ENCODE results near the gene PCNX2. TPM values are rescaled to one million over a fixed set of nuclear protein-coding genes. Genes with fewer than 3 reads are reported as not detected.

PCNX2 gene
- total RNA-seq, 4 donors from 2014 or later: 5.0 to 12.5 (median 9.6) TPM

GRCh38 chr1:233075915-233076295 lies 219.6 kb downstream of the PCNX2 start:
- H3K4me3 ChIP-seq (ENCODE audit: low read depth, poor library complexity, severe bottlenecking): no peak overlapping the region
- no peak for TF ChIP-seq POLR2A (IDR thresholded peaks at IDR 0.05)
- no peak for TF ChIP-seq CTCF (IDR thresholded peaks at IDR 0.05)
- intact Hi-C loops (cut with DNase I; ENCODE audit: low total_unique reads): no loop called here
- no peak for DNase-seq (ENCODE audit: low spot score in 2 of 2)
- WGBS, 2 donors: 79 to 85% methylated on average over 1 of the region's 1 CpG

GRCh38 chr1:233066087-233066486 lies 229.4 kb downstream of the PCNX2 start:
- no peak overlapping the region for H3K4me3 ChIP-seq (ENCODE audit: low read depth, poor library complexity, severe bottlenecking)
- intact Hi-C loops (cut with DNase I; ENCODE audit: low total_unique reads): loop anchor here (5.0 kb wide), 1 partner anchor 456 kb away; no protein-coding TSS in a partner anchor
- no peak for DNase-seq (ENCODE audit: low spot score in 2 of 2)
- TF ChIP-seq CTCF (IDR thresholded peaks at IDR 0.05): no peak
- no peak for TF ChIP-seq POLR2A (IDR thresholded peaks at IDR 0.05)
- WGBS, 2 donors: 94 to 100% methylated on average over 2 of the region's 2 CpGs

- no peak overlapping the region for H3K4me3 ChIP-seq (ENCODE audit: low read depth, poor library complexity, severe bottlenecking)
- no peak for DNase-seq (ENCODE audit: low spot score in 2 of 2)
- TF ChIP-seq CTCF (IDR thresholded peaks at IDR 0.05): no peak
- TF ChIP-seq POLR2A (IDR thresholded peaks at IDR 0.05): no peak
- 94 to 98% methylated on average over 2 of the region's 2 CpGs for WGBS, 2 donors
- intact Hi-C loops (cut with DNase I; ENCODE audit: low total_unique reads): loop anchor here (5.0 kb wide), 1 partner anchor 457 kb away; no protein-coding TSS in a partner anchor
Observed at GRCh38 chr1:233065685-233066084, 229.8 kb downstream of the PCNX2 start.

- DNase-seq (ENCODE audit: low spot score in 2 of 2): no peak
- WGBS, 2 donors: 90 to 93% methylated on average over 1 of the region's 1 CpG
- TF ChIP-seq CTCF (IDR thresholded peaks at IDR 0.05): no peak
- TF ChIP-seq POLR2A (IDR thresholded peaks at IDR 0.05): no peak
- H3K4me3 ChIP-seq (ENCODE audit: low read depth, poor library complexity, severe bottlenecking): no peak overlapping the region
- intact Hi-C loops (cut with DNase I; ENCODE audit: low total_unique reads): loop anchor here (5.0 kb wide), 1 partner anchor 457 kb away; no protein-coding TSS in a partner anchor
Observed at GRCh38 chr1:233064988-233065387, 230.5 kb downstream of the PCNX2 start.

- H3K4me3 ChIP-seq (ENCODE audit: low read depth, poor library complexity, severe bottlenecking): no peak overlapping the region
- DNase-seq (ENCODE audit: low spot score in 2 of 2): no peak
- intact Hi-C loops (cut with DNase I; ENCODE audit: low total_unique reads): no loop called here
- no peak for TF ChIP-seq CTCF (IDR thresholded peaks at IDR 0.05)
- TF ChIP-seq POLR2A (IDR thresholded peaks at IDR 0.05): no peak
Observed at GRCh38 chr1:233063462-233063861, 232.1 kb downstream of the PCNX2 start.

- H3K4me3 ChIP-seq (ENCODE audit: low read depth, poor library complexity, severe bottlenecking): no peak overlapping the region
- DNase-seq (ENCODE audit: low spot score in 2 of 2): no peak
- TF ChIP-seq CTCF (IDR thresholded peaks at IDR 0.05): no peak
- TF ChIP-seq POLR2A (IDR thresholded peaks at IDR 0.05): no peak
- intact Hi-C loops (cut with DNase I; ENCODE audit: low total_unique reads): no loop called here
- 67 to 72% methylated on average over 5 of the region's 5 CpGs for WGBS, 2 donors
Observed at GRCh38 chr1:233061265-233061664, 234.3 kb downstream of the PCNX2 start.

Measured in lower leg skin (tissue), 4 donors.